H9 (cell line): ENCODE data around the gene MRPL43. TPM values are rescaled to one million over a fixed set of nuclear protein-coding genes. Genes with fewer than 3 reads are reported as not detected.

Experiments used
- DNase-seq: peaks from one replicate; pipeline ENCODE4 v3.0.0-alpha.2; 2017
- H2AFZ ChIP-seq: one replicate; pipeline ENCODE4 v1.6.1; 2013; ENCODE audit warnings: mild to moderate bottlenecking, low read length, control low read depth, moderate library complexity
- H2AK5ac ChIP-seq: 2 replicates; pipeline ENCODE4 v1.6.1; 2013; ENCODE audit warnings: low read length, control low read depth, mixed read lengths; ENCODE audit not compliant: insufficient read length
- H2BK120ac ChIP-seq: one replicate; pipeline ENCODE4 v1.6.1; 2013; ENCODE audit warnings: low read depth, mild to moderate bottlenecking, low read length, control low read depth, inconsistent platforms; ENCODE audit not compliant: poor library complexity, severe bottlenecking
- H2BK12ac ChIP-seq: 2 replicates; pipeline ENCODE4 v1.6.1; 2013; ENCODE audit warnings: low read length, control low read depth, mixed read lengths, low read depth; ENCODE audit not compliant: insufficient read length
- H2BK15ac ChIP-seq: 2 replicates; pipeline ENCODE4 v1.6.1; 2013; ENCODE audit warnings: low read depth, low read length, control low read depth
- H2BK20ac ChIP-seq: one replicate; pipeline ENCODE4 v1.6.1; 2013; ENCODE audit warnings: low read depth, mild to moderate bottlenecking, low read length, control low read depth, inconsistent platforms; ENCODE audit not compliant: poor library complexity, severe bottlenecking
- H2BK5ac ChIP-seq: 2 replicates; pipeline ENCODE4 v1.6.1; 2013; ENCODE audit warnings: low read length, control low read depth, mixed read lengths; ENCODE audit not compliant: insufficient read length
- H3K14ac ChIP-seq: 2 replicates; pipeline ENCODE4 v1.6.1; 2013; ENCODE audit warnings: low read length, control low read depth; ENCODE audit not compliant: insufficient read depth
- H3K18ac ChIP-seq: 2 replicates; pipeline ENCODE4 v1.6.1; 2013; ENCODE audit warnings: low read depth, mild to moderate bottlenecking, mixed read lengths, low read length, control low read depth; ENCODE audit not compliant: insufficient read length
- H3K23ac ChIP-seq: 2 replicates; pipeline ENCODE4 v1.6.1; 2013; ENCODE audit warnings: low read length, control low read depth, mixed read lengths, low read depth; ENCODE audit not compliant: insufficient read length
- H3K23me2 ChIP-seq: 2 replicates; pipeline ENCODE4 v1.6.1; 2013; ENCODE audit warnings: low read depth, mild to moderate bottlenecking, mixed read lengths, low read length, control low read depth; ENCODE audit not compliant: insufficient read length, poor library complexity, severe bottlenecking
- H3K27ac ChIP-seq: 2 replicates; pipeline ENCODE4 v1.5.1; 2013; ENCODE audit warnings: low read length, control low read depth, mixed read lengths, low read depth; ENCODE audit not compliant: insufficient read length
- H3K27me3 ChIP-seq: 2 replicates; pipeline ENCODE4 v1.6.1; 2013; ENCODE audit warnings: low read length, control low read depth, inconsistent platforms; ENCODE audit not compliant: insufficient read depth
- H3K4ac ChIP-seq: 2 replicates; pipeline ENCODE4 v1.6.1; 2013; ENCODE audit warnings: low read depth, mild to moderate bottlenecking, control low read depth, inconsistent platforms, low read length, moderate library complexity
- H3K4me1 ChIP-seq: 2 replicates; pipeline ENCODE4 v1.6.1; 2013; ENCODE audit warnings: low read length, control low read depth, inconsistent platforms; ENCODE audit not compliant: insufficient read depth
- H3K4me2 ChIP-seq: 2 replicates; pipeline ENCODE4 v1.6.1; 2013; ENCODE audit warnings: low read length, control low read depth, mixed read lengths; ENCODE audit not compliant: insufficient read length, insufficient read depth
- H3K56ac ChIP-seq: 2 replicates; pipeline ENCODE4 v1.6.1; 2013; ENCODE audit warnings: low read depth, mild to moderate bottlenecking, mixed read lengths, low read length, control low read depth; ENCODE audit not compliant: insufficient read length
- H3K79me1 ChIP-seq: 2 replicates; pipeline ENCODE4 v1.6.1; 2013; ENCODE audit warnings: low read depth, mild to moderate bottlenecking, moderate library complexity, low read length, control low read depth, inconsistent platforms; ENCODE audit not compliant: insufficient read depth, poor library complexity, severe bottlenecking
- H3K79me2 ChIP-seq: 2 replicates; pipeline ENCODE4 v1.6.1; 2013; ENCODE audit warnings: low read length, control low read depth, inconsistent platforms; ENCODE audit not compliant: insufficient read depth
- H3K9ac ChIP-seq: 2 replicates; pipeline ENCODE4 v1.6.1; 2013; ENCODE audit warnings: low read length, control low read depth, mixed read lengths; ENCODE audit not compliant: insufficient read length; ENCODE audit errors: extremely low read depth
- H3K9me3 ChIP-seq: one replicate; pipeline ENCODE4 v1.6.1; 2013; ENCODE audit warnings: low read depth, low read length, inconsistent platforms; ENCODE audit not compliant: control insufficient read depth
- H3T11ph ChIP-seq: one replicate; pipeline ENCODE4 v1.6.1; 2013; ENCODE audit warnings: mild to moderate bottlenecking, low read length, control low read depth, inconsistent platforms
- H4K20me1 ChIP-seq: one replicate; pipeline ENCODE4 v1.6.1; 2013; ENCODE audit not compliant: control insufficient read depth, insufficient read length, insufficient read depth
- H4K5ac ChIP-seq: 2 replicates; pipeline ENCODE4 v1.6.1; 2013; ENCODE audit warnings: low read depth, mild to moderate bottlenecking, mixed read lengths, low read length, control low read depth; ENCODE audit not compliant: insufficient read length
- H4K8ac ChIP-seq: replicated peaks from 2 replicates; pipeline ENCODE4 v1.6.1; 2013; ENCODE audit warnings: low read length, control low read depth, mixed read lengths, low read depth; ENCODE audit not compliant: insufficient read length
- H4K91ac ChIP-seq: 2 replicates; pipeline ENCODE4 v1.6.1; 2013; ENCODE audit warnings: low read depth, mild to moderate bottlenecking, moderate library complexity, mixed read lengths, low read length, control low read depth; ENCODE audit not compliant: insufficient read length
- H3K27ac Mint-ChIP-seq, 3 experiments: 2 replicates in 2 of 3; 3 replicates in 1 of 3; pipeline ENCODE4 v1.8.0; 2020 to 2021; ENCODE audit warnings: mixed read lengths in 3 of 3, mild to moderate bottlenecking in 1 of 3, moderate library complexity in 1 of 3
- H3K27me3 Mint-ChIP-seq: 2 replicates; pipeline ENCODE4 v1.8.0; 2021; ENCODE audit warnings: low read depth, mild to moderate bottlenecking, moderate library complexity, mixed read lengths
- H3K36me3 Mint-ChIP-seq, 3 experiments: 2 replicates in 2 of 3; 3 replicates in 1 of 3; pipeline ENCODE4 v1.8.0; 2020 to 2021; ENCODE audit warnings: low read depth in 3 of 3, mixed read lengths in 3 of 3; ENCODE audit not compliant: insufficient read depth in 1 of 3
- H3K4me1 Mint-ChIP-seq, 2 experiments: 2 replicates each; pipeline ENCODE4 v1.8.0; 2020; ENCODE audit warnings: mixed read lengths in 2 of 2
- H3K4me3 Mint-ChIP-seq, 2 experiments: 2 replicates in 1 of 2; 3 replicates in 1 of 2; pipeline ENCODE4 v1.8.0; 2020 to 2021; ENCODE audit warnings: mild to moderate bottlenecking in 2 of 2, mixed read lengths in 2 of 2, moderate library complexity in 1 of 2
- H3K9me3 Mint-ChIP-seq, 2 experiments: 2 replicates in 1 of 2; 3 replicates in 1 of 2; pipeline ENCODE4 v1.8.0; 2020; ENCODE audit warnings: mild to moderate bottlenecking in 2 of 2, mixed read lengths in 2 of 2, moderate library complexity in 1 of 2
- WGBS: extraction: QIAGEN DNeasy Blood & Tissue Kit; methylation state at CpG from one replicate; pipeline ENCODE4 v1.1.7; 2013; ENCODE audit warnings: missing lambda C conversion rate, low lambda C conversion rate, mixed read lengths; ENCODE audit not compliant: insufficient read length; ENCODE audit errors: extremely low coverage; 5-methylcytosine and 5-hydroxymethylcytosine counted together
- total RNA-seq: library from RNA; stranded (reverse); gene quantifications from 2 replicates; pipeline ENCODE4 v1.2.1, GENCODE V29; 2021
- TF ChIP-seq, protein P1 (sequence below): fragments of 200-600 bp; sonication (generic); conservative IDR thresholded peaks from 3 replicates; pipeline ENCODE4 v1.8.0; 2021; ENCODE audit warnings: antibody characterized with exemption, mild to moderate bottlenecking

Gene MRPL43
- total RNA-seq, 1 experiment from 2014 or later, result 70.3 TPM

DNA sequence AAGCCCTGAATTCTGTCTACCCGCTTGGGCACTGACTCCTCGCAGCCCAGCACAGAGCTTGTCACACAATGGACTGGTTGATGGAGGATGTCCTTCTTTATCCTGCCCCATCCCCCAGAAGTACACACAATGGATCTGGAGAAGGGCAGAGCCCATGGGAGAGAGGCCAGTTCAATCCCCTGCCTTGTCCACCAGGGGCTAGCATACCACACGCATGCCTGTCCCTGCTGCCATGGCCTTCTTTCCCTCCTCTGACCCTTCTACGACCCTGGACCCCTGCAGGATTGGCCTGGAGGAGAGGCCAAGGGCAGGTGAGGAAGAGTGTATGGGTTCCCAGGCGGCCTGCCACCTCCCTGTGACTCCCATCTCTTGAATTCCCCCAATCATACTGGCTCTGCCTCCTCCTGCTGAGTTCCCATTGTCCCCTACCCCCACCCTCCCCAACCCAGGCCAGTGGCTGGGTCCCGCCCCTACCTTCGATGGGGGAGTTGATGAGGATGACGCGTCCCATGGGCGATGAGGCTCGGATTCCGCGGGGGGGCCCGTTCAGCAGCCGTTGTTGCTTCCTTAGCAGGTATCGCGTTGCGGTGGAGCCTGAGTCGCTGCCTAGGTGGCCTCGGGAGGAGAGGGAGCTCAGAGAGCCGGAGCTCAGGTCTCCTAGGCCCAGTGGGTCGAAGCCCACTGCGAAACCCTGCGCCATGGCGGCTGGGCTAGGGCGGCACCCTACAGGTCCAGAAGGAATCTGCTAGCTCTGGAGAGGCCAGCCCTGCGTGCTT is 42.4 kb upstream of the MRPL43 start:
- Histone ChIP-seq H4K20me1 (no peaks in the 10 kb centered on the region), H3K9me3 (no peaks in the 10 kb centered on the region), H3K4me1 (peaks cover 4% of the 10 kb centered on the region; the same call in 1 of the 2 replicates), H3K27ac (no peak overlapping the region), H2BK15ac (no peak overlapping the region), H3K79me2 (no peaks in the 10 kb centered on the region), H3K4ac (no peak overlapping the region), H4K91ac (no peak overlapping the region), H4K5ac (no peak overlapping the region), H2AK5ac (no peak overlapping the region), H2BK5ac (no peak overlapping the region), H2BK120ac (no peak overlapping the region), H2BK12ac (no peak overlapping the region), H3K23ac (no peak overlapping the region), H3T11ph (no peak overlapping the region), H2AFZ (no peak overlapping the region), H3K4me2 (no peak overlapping the region), H3K14ac (no peak overlapping the region; the same call in 1 of the 2 replicates), H2BK20ac (no peak overlapping the region), H3K23me2 (peaks cover 13% of the 10 kb centered on the region), H3K56ac (no peak overlapping the region), H3K9ac (no peak overlapping the region), H3K79me1 (no peaks in the 10 kb centered on the region), H3K27me3 (peaks cover 4% of the 10 kb centered on the region; the same call in 1 of the 2 replicates), H3K18ac (no peak overlapping the region), H4K8ac (no peak overlapping the region)
- peaks cover 58% of the 10 kb centered on the region for H3K27me3 Mint-ChIP-seq
- H3K4me1 Mint-ChIP-seq, result peaks cover 34 to 50% of the 10 kb centered on the region in 2 experiments
- peak overlapping the region in 1 of 3 experiments; percentile 77; a peak in 1 of 7 replicates for H3K27ac Mint-ChIP-seq
- H3K4me3 Mint-ChIP-seq, result no peak overlapping the region
- TF ChIP-seq, protein P1, sequence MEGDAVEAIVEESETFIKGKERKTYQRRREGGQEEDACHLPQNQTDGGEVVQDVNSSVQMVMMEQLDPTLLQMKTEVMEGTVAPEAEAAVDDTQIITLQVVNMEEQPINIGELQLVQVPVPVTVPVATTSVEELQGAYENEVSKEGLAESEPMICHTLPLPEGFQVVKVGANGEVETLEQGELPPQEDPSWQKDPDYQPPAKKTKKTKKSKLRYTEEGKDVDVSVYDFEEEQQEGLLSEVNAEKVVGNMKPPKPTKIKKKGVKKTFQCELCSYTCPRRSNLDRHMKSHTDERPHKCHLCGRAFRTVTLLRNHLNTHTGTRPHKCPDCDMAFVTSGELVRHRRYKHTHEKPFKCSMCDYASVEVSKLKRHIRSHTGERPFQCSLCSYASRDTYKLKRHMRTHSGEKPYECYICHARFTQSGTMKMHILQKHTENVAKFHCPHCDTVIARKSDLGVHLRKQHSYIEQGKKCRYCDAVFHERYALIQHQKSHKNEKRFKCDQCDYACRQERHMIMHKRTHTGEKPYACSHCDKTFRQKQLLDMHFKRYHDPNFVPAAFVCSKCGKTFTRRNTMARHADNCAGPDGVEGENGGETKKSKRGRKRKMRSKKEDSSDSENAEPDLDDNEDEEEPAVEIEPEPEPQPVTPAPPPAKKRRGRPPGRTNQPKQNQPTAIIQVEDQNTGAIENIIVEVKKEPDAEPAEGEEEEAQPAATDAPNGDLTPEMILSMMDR, result peak; percentile 56
- no CpG with 5 or more reads among the region's 27 CpGs for WGBS
- no peaks in the 10 kb centered on the region for H3K36me3 Mint-ChIP-seq
- peak; percentile 72 for DNase-seq
- no peaks in the 10 kb centered on the region; a peak in 1 of 5 replicates for H3K9me3 Mint-ChIP-seq
